Measurements from ENCODE around the gene DENND2D. TPM values are rescaled to one million over a fixed set of nuclear protein-coding genes. Genes with fewer than 3 reads are reported as not detected.

Gene DENND2D
- total RNA-seq, 1 experiment from 2014 or later = 0.11 TPM

DNA sequence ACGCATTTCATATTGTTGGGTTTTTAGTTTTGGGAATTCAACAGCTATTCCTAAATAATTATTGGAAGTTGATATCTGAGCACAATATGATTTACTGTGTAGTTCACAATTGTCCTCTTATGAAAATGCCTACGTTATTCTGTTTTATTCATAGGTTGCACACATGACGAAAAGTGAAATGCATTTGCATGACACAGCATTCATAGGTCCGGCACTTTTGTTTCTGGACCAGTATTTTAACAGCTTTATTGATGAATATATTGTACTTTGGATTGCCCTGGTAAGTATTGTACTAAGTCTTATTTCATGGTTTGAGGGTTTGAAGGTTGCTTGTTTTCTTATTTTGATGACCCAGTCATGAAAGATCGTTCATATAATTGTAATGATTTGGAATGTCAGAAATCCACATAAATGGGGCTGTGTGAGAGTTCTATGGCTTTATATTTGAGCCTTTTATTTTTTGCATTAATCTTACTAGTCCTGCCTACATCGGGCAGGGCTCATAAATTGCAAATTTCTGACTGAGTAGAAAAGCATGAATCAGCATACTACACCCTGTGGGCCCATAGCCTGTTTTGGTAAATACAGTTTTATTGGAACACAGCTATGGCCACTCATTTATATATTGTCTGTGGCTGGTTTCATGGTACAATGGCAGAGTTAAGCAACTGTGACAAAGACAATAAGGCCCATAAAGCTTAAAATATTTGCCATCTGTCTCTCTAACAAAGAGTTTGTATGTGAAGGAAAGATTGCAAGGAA, 17.0 kb downstream of the DENND2D start:
- TF ChIP-seq, protein P1, sequence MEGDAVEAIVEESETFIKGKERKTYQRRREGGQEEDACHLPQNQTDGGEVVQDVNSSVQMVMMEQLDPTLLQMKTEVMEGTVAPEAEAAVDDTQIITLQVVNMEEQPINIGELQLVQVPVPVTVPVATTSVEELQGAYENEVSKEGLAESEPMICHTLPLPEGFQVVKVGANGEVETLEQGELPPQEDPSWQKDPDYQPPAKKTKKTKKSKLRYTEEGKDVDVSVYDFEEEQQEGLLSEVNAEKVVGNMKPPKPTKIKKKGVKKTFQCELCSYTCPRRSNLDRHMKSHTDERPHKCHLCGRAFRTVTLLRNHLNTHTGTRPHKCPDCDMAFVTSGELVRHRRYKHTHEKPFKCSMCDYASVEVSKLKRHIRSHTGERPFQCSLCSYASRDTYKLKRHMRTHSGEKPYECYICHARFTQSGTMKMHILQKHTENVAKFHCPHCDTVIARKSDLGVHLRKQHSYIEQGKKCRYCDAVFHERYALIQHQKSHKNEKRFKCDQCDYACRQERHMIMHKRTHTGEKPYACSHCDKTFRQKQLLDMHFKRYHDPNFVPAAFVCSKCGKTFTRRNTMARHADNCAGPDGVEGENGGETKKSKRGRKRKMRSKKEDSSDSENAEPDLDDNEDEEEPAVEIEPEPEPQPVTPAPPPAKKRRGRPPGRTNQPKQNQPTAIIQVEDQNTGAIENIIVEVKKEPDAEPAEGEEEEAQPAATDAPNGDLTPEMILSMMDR (conservative IDR thresholded peaks at IDR 0.05) = no peak
- Histone ChIP-seq H4K5ac (ENCODE audit: insufficient read length, low read depth, low read length) (no peak overlapping the region), H3K4me2 (ENCODE audit: insufficient read depth, insufficient read length, low read length) (no peak overlapping the region), H4K8ac (replicated peaks; ENCODE audit: insufficient read length, low read depth, low read length) (no peak overlapping the region), H3K27ac (ENCODE audit: insufficient read length, low read depth, low read length) (no peak overlapping the region), H3K23ac (ENCODE audit: insufficient read length, low read depth, low read length) (no peak overlapping the region), H3K56ac (ENCODE audit: insufficient read length, low read depth, low read length) (no peak overlapping the region), H2BK20ac (ENCODE audit: low read depth, low read length, poor library complexity, severe bottlenecking) (no peak overlapping the region), H3K14ac (ENCODE audit: insufficient read depth, low read length) (no peak overlapping the region), H3K4ac (ENCODE audit: low read depth, low read length) (no peak overlapping the region), H2BK5ac (ENCODE audit: insufficient read length, low read length) (no peak overlapping the region), H3T11ph (ENCODE audit: low read length) (no peak overlapping the region), H2BK15ac (ENCODE audit: low read depth, low read length) (no peak overlapping the region), H2BK120ac (ENCODE audit: low read depth, low read length, poor library complexity, severe bottlenecking) (no peak overlapping the region), H2AK5ac (ENCODE audit: insufficient read length, low read length) (no peak overlapping the region), H2AFZ (ENCODE audit: low read length) (no peak overlapping the region), H3K23me2 (ENCODE audit: insufficient read length, low read depth, low read length, poor library complexity, severe bottlenecking) (no peaks in the 10 kb centered on the region), H3K79me2 (ENCODE audit: insufficient read depth, low read length) (no peaks in the 10 kb centered on the region), H3K9me3 (ENCODE audit: control insufficient read depth, low read depth, low read length) (no peaks in the 10 kb centered on the region), H3K4me1 (ENCODE audit: insufficient read depth, low read length) (no peaks in the 10 kb centered on the region), H4K20me1 (ENCODE audit: control insufficient read depth, insufficient read depth, insufficient read length) (no peaks in the 10 kb centered on the region), H3K18ac (ENCODE audit: insufficient read length, low read depth, low read length) (no peak overlapping the region), H4K91ac (ENCODE audit: insufficient read length, low read depth, low read length) (no peak overlapping the region), H3K27me3 (ENCODE audit: insufficient read depth, low read length) (no peaks in the 10 kb centered on the region), H3K9ac (ENCODE audit: extremely low read depth, insufficient read length, low read length) (no peak overlapping the region), H3K79me1 (ENCODE audit: insufficient read depth, low read depth, low read length, poor library complexity, severe bottlenecking) (no peaks in the 10 kb centered on the region), H2BK12ac (ENCODE audit: insufficient read length, low read depth, low read length) (no peak overlapping the region)
- Mint-ChIP-seq H3K27ac (no peak overlapping the region), H3K27me3 (ENCODE audit: low read depth) (no peaks in the 10 kb centered on the region), H3K9me3 (no peaks in the 10 kb centered on the region), H3K4me1 (no peaks in the 10 kb centered on the region), H3K36me3 (ENCODE audit: insufficient read depth in 1 of 3, low read depth in 3 of 3) (peaks cover 15 to 47% (median 31%) of the 10 kb centered on the region in 3 experiments; a peak in 6 of 7 replicates), H3K4me3 (no peak overlapping the region)
- DNase-seq = no peak
- WGBS (ENCODE audit: extremely low coverage, insufficient read length, low lambda C conversion rate) = no CpG with 5 or more reads among the region's 6 CpGs

Data from H9 (cell line).